Raji (cell line): ENCODE results near the gene ARHGEF25.

Experiments used
- POLR2A ChIP-seq: IDR thresholded peaks from 2 replicates; pipeline ENCODE4 v1.6.1; 2011; ENCODE audit warnings: low read depth, low read length, control low read depth; ENCODE audit not compliant: insufficient read depth

The ARHGEF25 gene

GRCh38 chr12:57613427-57614109 is 2.3 kb downstream of the ARHGEF25 start:
- no peak for TF ChIP-seq POLR2A

GRCh38 chr12:57614178-57614947 is 3.1 kb downstream of the ARHGEF25 start:
- TF ChIP-seq POLR2A, result no peak

DNA sequence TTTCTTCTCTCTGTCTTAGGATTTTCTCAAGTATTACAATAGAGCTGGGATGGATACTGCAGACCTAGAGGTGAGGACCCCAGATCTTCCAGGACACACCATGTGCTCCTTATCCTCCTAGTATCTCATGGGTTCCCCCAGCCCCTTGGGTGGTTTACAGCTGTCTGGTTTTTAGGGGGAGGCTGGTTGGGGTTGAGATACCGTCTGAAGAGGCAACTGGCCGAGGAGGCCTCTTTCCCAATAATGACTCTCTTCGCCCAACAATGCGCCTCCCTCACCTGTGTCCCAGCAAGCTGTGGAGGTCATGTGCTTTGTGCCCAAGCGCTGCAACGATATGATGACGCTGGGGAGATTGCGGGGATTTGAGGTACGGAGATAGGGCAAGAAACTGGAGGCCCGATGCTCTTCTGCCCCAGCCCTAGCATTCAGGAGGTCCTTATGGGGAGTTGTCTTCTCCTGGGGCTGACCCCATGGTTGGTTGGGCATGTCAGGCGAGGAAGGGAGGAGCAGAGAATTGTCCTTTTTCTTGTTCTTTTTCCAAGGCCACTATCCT is 3.8 kb downstream of the ARHGEF25 start:
- TF ChIP-seq POLR2A, result no peak

DNA sequence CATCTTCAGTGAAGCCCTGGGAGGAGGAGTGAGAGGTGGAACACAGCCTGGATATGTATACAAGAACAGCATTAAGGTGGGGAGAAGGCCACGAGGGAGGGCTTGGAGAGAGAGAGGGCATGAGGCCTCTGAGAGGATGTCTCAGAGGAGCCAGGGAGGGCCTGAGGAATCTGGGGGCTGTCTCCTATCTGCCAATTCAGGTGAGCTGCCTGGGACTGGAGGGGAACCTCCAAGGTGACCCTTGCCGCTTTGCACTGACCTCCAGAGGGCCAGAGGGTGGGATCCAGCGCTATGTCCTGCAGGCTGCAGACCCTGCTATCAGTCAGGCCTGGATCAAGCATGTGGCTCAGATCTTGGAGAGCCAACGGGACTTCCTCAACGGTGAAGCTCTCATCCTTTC is 4.4 kb downstream of the ARHGEF25 start:
- TF ChIP-seq POLR2A, result no peak

DNA sequence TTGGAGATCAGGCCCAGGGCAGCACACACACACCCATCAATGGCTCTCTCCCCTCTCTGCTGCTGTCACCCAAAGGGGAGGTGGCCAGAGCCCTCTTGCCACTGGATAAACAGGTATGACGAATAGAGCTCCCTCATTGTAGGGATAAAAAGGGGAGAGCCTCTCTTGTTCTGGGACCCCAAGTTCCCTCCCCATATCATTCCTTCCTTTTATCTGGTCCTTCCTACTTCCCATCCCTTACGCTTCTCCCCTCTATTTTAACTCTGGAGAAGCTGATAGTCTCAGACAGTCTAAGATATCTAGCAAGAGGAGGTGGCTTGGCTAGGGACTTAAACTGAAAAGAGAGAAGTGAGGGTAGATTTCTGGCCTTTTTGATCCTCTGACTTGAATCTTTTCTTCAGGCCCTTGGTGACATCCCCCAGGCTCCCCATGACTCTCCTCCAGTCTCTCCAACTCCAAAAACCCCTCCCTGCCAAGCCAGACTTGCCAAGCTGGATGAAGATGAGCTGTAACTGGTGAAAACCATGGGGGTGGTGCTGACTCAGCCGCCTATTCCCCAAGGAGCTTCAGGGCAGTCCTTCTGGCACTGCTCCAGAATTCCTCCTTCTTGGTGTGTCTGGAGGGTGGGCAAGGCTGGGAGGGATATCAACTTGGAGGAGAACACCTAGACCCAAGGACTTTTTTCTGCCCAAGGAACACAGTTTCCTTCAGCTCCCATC is 5.3 kb downstream of the ARHGEF25 start:
- TF ChIP-seq POLR2A, result no peak

- TF ChIP-seq POLR2A, result no peak
These were observed 6.7 kb downstream of the ARHGEF25 start for GRCh38 chr12:57617942-57618341.

DNA sequence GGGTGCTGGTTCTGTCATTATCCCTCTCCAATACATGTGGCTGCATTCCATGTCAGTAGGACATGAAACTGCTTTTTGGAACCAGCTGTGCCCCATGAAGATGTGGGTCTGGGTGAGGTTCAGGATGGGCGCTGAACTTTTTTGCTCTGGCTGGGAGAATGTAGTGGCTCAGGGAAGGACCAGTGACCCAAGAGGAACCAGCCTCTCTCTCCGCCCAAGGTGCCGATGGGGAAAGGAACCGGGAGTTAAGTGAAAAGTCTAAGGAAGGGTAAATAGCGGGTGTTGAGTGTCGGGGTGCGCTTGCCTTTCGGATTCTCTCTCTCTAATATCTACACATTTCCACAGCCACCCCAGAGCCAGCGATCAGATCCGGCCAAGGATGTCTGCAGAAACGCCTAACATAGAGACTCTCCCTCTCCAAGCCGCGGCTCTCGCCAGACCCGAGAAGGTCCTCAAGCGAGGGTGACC is 7.8 kb downstream of the ARHGEF25 start:
- no peak for TF ChIP-seq POLR2A

GRCh38 chr12:57619434-57620244 is 8.4 kb downstream of the ARHGEF25 start:
- no peak for TF ChIP-seq POLR2A

DNA sequence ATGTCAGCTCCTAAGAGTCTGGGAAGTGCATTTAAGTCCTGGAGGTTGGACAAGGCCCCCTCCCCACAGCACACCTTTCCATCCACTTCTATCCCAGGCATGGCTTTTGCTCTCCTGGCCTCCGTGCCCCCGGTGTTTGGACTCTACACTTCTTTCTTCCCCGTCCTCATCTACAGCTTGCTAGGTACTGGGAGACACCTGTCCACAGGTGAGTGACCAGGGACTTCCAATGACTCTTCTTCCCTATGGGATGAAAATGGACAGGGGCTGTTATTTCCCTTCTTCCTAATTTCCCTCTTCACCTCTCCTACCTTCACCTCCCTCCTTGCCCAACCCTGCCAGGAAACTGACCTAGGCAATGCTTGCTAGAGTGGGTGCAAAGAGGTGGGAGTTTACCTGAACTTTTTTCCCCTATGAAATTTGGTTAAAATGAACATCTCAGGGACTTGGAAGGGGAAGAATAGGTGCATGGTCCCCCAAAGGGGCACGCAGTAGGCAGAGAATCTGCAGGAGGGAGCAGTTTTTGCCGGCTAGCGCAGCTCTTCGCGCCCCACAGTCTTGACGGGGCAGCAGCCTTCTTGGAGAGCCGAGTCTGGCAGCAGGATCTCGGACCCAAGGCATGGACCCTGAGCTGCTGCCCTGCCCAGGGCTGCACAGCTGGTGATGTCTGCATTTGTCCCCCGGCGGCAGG is 9.2 kb downstream of the ARHGEF25 start:
- no peak for TF ChIP-seq POLR2A

DNA sequence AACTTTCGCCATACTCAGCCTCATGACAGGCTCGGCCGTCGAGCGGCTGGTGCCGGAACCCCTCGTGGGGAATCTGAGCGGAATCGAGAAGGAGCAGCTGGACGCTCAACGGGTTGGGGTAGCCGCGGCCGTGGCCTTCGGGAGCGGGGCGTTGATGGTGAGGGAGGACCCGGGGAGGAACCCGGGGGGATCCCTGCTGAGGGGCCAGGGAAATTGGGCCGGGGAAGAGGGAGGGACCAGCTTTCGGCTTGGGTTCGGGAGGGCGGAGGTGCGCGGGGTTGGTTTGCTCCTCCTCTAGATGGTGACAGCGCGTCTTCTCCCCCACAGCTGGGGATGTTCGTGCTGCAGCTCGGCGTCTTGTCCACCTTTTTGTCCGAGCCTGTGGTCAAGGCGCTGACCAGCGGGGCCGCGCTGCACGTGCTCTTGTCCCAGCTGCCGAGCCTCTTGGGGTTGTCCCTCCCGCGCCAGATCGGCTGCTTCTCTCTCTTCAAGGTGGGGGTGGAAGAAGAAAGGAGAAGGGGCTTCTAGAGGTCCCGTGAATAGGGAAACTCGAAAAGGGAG is 9.8 kb downstream of the ARHGEF25 start:
- no peak for TF ChIP-seq POLR2A

DNA sequence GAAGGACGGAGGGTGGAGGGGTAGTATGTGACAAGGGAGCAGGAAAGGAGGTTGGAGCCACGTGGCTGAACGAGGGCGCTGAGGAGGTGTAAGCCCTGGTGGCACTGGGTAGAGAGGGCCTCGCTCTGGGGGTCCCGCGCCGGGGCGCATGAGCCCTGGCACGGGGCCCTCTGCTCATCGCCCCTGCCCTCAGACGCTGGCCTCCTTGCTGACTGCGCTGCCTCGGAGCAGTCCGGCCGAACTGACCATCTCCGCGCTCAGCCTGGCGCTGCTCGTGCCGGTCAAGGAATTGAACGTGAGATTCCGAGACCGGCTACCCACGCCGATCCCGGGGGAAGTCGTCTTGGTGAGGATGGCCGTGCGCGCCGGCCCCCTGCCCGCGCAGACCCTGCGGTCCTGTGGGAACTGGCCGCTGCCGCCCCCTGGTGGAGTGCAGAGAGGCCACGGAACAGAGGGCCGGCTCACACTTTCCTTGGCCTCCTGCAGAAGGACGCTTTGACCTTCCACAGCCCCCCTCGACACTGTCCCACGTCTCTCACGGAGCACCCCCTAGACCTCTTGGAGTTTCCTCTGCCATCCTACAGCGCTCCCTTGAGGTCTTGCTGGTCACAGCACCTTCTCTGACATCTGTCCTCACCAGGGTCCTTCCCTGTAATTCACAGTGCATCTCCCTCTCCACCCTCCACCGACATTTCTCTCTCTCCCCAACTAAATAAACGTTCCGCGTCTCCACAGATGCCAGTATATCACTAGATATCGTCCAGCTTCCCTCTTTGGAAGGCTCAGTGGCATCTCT is 10.5 kb downstream of the ARHGEF25 start:
- no peak for TF ChIP-seq POLR2A

- TF ChIP-seq POLR2A, result no peak
These were observed 11.3 kb downstream of the ARHGEF25 start for GRCh38 chr12:57622293-57623245.
